NK-92 (cell line): ENCODE results near the gene MAB21L4.

Experiments
- DNase-seq: peaks from one replicate; lab custom pipeline; 2025; ENCODE audit not compliant: unreplicated experiment; lab: John Stamatoyannopoulos, UW

The MAB21L4 gene

DNA sequence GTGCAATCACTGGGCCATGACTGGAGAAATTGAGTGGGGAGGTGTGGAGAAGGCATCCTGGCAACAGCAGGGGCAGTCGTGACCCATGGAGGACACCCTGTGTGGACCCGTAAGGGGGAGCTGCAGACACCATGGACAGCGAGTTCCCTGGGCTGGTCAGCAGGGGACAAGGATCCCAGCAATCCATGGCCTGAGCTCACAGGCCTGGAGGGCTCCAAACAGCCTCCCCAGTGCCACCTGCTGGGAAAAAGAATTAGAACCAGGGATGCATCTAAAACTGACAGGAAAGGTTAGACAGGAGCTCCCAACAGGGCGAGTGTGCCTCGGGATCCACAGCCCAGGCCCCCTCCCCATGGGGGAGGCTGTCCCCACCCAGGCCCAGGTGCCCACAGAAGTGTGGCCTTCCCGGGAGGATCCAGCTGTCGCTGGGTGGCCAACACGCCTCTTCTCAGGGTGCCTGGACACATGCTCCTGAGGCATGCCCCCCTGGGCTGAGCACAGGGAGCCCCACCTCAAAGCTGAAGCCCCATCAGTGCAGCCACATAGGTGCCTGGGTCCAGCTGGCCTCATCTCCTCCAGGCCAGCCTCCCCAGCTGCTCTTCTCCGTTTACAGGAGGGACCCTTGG lies 55.4 kb downstream of the MAB21L4 start:
- no peak for DNase-seq

GRCh38 chr2:240839152-240840143 lies 56.5 kb downstream of the MAB21L4 start:
- no peak for DNase-seq

- DNase-seq = no peak
Measured at GRCh38 chr2:240837621-240838020, 58.3 kb downstream of the MAB21L4 start.

DNA sequence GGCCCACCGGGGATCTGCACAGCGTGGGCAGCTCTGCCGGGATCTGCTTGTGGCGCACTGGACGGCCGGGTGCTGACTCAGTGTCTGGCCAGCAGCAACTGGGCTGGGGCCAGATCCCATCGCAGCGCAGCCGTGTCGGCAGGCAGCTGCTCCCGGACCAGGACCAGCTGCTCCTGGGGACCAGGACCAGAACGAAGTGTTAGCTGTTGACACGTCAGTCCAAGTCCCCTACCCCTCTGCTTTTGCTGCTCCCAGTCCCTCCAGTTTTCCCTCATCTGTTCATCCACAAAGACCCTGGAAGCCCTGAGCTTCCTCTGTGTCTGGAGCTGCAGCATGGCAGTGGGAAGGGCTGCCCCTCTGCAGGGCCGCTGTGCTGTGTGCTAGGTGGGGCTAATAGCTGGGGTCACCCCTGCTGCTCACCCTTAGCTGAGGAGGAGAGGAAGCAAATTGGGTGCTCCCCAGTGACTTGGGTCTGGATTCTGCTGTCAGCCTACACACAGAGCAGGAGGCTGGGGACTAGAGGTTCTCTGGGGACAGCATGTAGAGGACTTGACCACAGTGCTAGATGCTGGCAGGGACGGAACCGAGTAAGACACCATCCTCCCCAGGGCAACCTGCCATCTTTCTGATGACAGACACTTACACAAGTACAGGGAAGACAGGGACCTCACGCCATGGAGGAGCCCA lies 59.0 kb downstream of the MAB21L4 start:
- no peak for DNase-seq
